AG09309 (cell line): ENCODE results near the gene C9orf43.

Experiments used
- DNase-seq: peaks from one replicate; pipeline ENCODE4 v3.0.0-alpha.2; 2010; ENCODE audit warnings: low read depth
- H3K4me3 ChIP-seq: 2 replicates; pipeline ENCODE4 v1.5.1; 2011; ENCODE audit warnings: mild to moderate bottlenecking, low read depth, low read length, moderate library complexity; ENCODE audit not compliant: control insufficient read depth
- CTCF ChIP-seq: IDR thresholded peaks from 2 replicates; pipeline ENCODE4 v1.5.1; 2011; ENCODE audit warnings: mild to moderate bottlenecking, low read depth, low read length, inconsistent platforms; ENCODE audit not compliant: insufficient read depth, control insufficient read depth; ENCODE audit errors: missing control alignments

The C9orf43 gene

DNA sequence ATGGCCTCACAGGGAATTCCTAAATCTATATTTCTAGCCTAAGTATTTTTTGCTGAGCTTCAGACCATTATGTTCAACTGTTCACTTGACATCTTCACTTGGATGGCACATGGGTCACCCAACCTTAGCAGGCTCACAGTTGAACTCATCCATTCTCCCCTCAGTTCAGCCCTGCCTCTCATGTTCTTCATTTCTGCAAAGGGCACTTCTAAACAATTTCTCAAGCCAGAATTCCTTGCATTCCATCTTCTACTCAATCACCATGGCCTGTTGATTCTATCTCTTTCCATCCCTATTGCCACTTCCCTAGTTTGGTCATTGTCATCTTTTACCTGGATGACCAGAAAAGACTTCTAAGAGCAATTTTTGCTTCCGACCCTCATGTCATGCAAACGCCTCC lies 45.7 kb downstream of the C9orf43 start:
- TF ChIP-seq CTCF: no peak
- no peak overlapping the region for H3K4me3 ChIP-seq
- no peak for DNase-seq

DNA sequence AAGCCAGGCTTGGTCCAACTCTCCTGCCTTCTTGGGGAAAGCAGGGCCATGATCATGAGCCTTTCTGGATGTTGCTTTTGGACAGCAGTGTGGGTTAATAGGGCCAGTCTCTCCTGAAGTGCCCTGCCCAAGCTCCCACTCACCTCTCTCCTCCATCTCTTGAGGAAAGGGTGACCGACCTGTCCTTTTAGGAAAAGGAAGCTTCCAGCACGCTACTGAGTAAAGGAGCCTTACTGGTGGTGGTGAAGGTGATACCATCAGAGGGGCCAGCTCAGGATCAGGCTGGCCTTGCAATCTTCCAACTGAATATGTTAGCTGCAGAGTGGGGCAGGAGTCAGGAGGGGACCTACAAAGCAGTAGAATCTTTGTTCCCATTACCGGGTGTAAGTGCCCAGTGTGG lies 50.7 kb downstream of the C9orf43 start:
- TF ChIP-seq CTCF: no peak
- DNase-seq: no peak

GRCh38 chr9:113461943-113462342 lies 51.4 kb downstream of the C9orf43 start:
- no peak overlapping the region for H3K4me3 ChIP-seq
- DNase-seq: no peak
- TF ChIP-seq CTCF: no peak

More for the DNA sequence above, 50.7 kb downstream of the C9orf43 start:
- H3K4me3 ChIP-seq: no peak overlapping the region

- H3K4me3 ChIP-seq: no peak overlapping the region
- DNase-seq: no peak
- TF ChIP-seq CTCF: no peak
Measured at GRCh38 chr9:113462781-113463286, 52.3 kb downstream of the C9orf43 start.

- H3K4me3 ChIP-seq: no peak within 1 kb of the TSS
- TF ChIP-seq CTCF: no peak
- DNase-seq: no peak
Measured at GRCh38 chr9:113463418-113464285, 53.1 kb downstream of the C9orf43 start, which contains the start of gene RGS3. Gene RGS3, plus strand, starts transcription at chr9:113463727. Its CDS starts 76 bp downstream, at chr9:113463803.

- H3K4me3 ChIP-seq: no peak overlapping the region
- DNase-seq: no peak
Measured at GRCh38 chr9:113464286-113464660, 53.7 kb downstream of the C9orf43 start.

More at GRCh38 chr9:113464286-113464660, 53.7 kb downstream of the C9orf43 start:
- TF ChIP-seq CTCF: no peak
